Activated T-cell treated with anti-CD3 and anti-CD28 coated beads for 1 hour (primary cell): ENCODE results near the gene PRR36.
"Not testable (repeated sequence)": the region's sequence is repeated elsewhere in the genome, so short reads cannot be mapped to it uniquely, and the experiment has no call there.

Source experiments
- DNase-seq: peaks from one replicate; pipeline ENCODE4 v3.0.0-alpha.2; 2020; ENCODE audit warnings: low read depth

Gene PRR36

GRCh38 chr19:7859831-7860713 lies 14.1 kb downstream of the PRR36 start:
- DNase-seq: no peak

- not testable (repeated sequence) for DNase-seq
These were observed 15.1 kb downstream of the PRR36 start for GRCh38 chr19:7859087-7859486.

GRCh38 chr19:7858109-7858770 lies 15.9 kb downstream of the PRR36 start:
- no peak for DNase-seq

GRCh38 chr19:7857727-7858108 lies 16.5 kb downstream of the PRR36 start:
- DNase-seq: no peak

GRCh38 chr19:7856679-7857663 lies 17.2 kb downstream of the PRR36 start:
- no peak for DNase-seq

GRCh38 chr19:7856109-7856591 lies 18.0 kb downstream of the PRR36 start:
- DNase-seq: no peak

GRCh38 chr19:7855426-7856108 lies 18.6 kb downstream of the PRR36 start:
- no peak for DNase-seq

GRCh38 chr19:7853770-7854128 lies 20.4 kb downstream of the PRR36 start:
- no peak for DNase-seq

- DNase-seq: peak; percentile 59
These were observed 21.1 kb downstream of the PRR36 start for GRCh38 chr19:7852851-7853769.

GRCh38 chr19:7851623-7852500 lies 22.3 kb downstream of the PRR36 start:
- no peak for DNase-seq

- no peak for DNase-seq
These were observed 23.1 kb downstream of the PRR36 start for GRCh38 chr19:7850945-7851622.

GRCh38 chr19:7850000-7850813 lies 24.0 kb downstream of the PRR36 start:
- DNase-seq: no peak

GRCh38 chr19:7849631-7849999 lies 24.6 kb downstream of the PRR36 start:
- DNase-seq: no peak

- DNase-seq: no peak
These were observed 25.3 kb downstream of the PRR36 start for GRCh38 chr19:7848779-7849457.

GRCh38 chr19:7847664-7848063 lies 26.5 kb downstream of the PRR36 start:
- DNase-seq: no peak

- DNase-seq: no peak
These were observed 28.0 kb downstream of the PRR36 start for GRCh38 chr19:7846155-7846646.
